Ascending aorta (tissue), 2 donors: ENCODE data around the gene BCL3. TPM values are rescaled to one million over a fixed set of nuclear protein-coding genes. Genes with fewer than 3 reads are reported as not detected.

Experiments used
- DNase-seq, 2 donors: peaks; one replicate each; pipeline ENCODE4 v3.0.0-alpha.2; 2019; ENCODE audit warnings: low spot score in 2 of 2
- H3K27ac ChIP-seq, 2 donors: fragments of 200-600 bp; sonication (generic); one replicate each; pipeline ENCODE4 v1.5.1; 2016 to 2017; ENCODE audit warnings: mild to moderate bottlenecking in 1 of 2
- H3K27me3 ChIP-seq: fragments of 200-600 bp; sonication (generic); one replicate; pipeline ENCODE4 v1.5.1; 2017
- H3K36me3 ChIP-seq, 2 donors: fragments of 200-600 bp; sonication (generic); one replicate each; pipeline ENCODE4 v1.5.1; 2016
- H3K4me1 ChIP-seq, 2 donors: fragments of 200-600 bp; sonication (generic); one replicate each; pipeline ENCODE4 v1.5.1; 2016 to 2017; ENCODE audit warnings: mild to moderate bottlenecking in 1 of 2
- H3K4me3 ChIP-seq, 2 donors: fragments of 200-600 bp; sonication (generic); one replicate each; pipeline ENCODE4 v1.5.1; 2016 to 2017; ENCODE audit warnings: mild to moderate bottlenecking in 1 of 2
- H3K9me3 ChIP-seq, 2 donors: fragments of 200-600 bp; sonication (generic); one replicate each; pipeline ENCODE4 v1.5.1; 2016
- CTCF ChIP-seq, 3 experiments: fragments of 200-600 bp in 2 of 3; fragments of 450-650 bp in 1 of 3; sonication (generic) in 2 of 3; IDR thresholded peaks; one replicate each; pipeline ENCODE4 v1.5.1; 2016 to 2019; ENCODE audit warnings: antibody characterized with exemption in 3 of 3, mild to moderate bottlenecking in 1 of 3, moderate library complexity in 1 of 3
- intact Hi-C: fragments of 100-400 bp; cut with DNase I; formaldehyde crosslinking; loops from one replicate; pipeline ENCODE4 v1.15.1; 2023
- total RNA-seq: library from RNA; depleted of rRNA; stranded (reverse); fragments of >200 nt; gene quantifications from one replicate; pipeline ENCODE4 v1.1.0, GENCODE V29; 2016

The BCL3 gene
- 66.2 TPM for total RNA-seq

- Histone ChIP-seq H3K9me3 (no peaks in the 10 kb centered on the region), H3K4me3 (peak within 1 kb of the TSS; percentile 75 to 83), H3K4me1 (peaks cover 13 to 33% of the 10 kb centered on the region in 2 donors), H3K27me3 (no peaks in the 10 kb centered on the region), H3K36me3 (peaks cover 4 to 6% of the 10 kb centered on the region in 2 donors), H3K27ac (peak within 1 kb of the TSS; percentile 82 to 85)
- peak in 1 of 2 donors; percentile 77 for DNase-seq
- no peak for TF ChIP-seq CTCF (IDR thresholded peaks at IDR 0.05)
- intact Hi-C loops: no loop called here
Observed at GRCh38 chr19:44748426-44749254, at the start of gene BCL3. TSS of gene BCL3 (plus strand) at chr19:44748708. CDS start at chr19:44748791, 83 bp downstream.

- no peaks in the 10 kb centered on the region for H3K4me1 ChIP-seq
- no peak for TF ChIP-seq CTCF (IDR thresholded peaks at IDR 0.05)
- H3K27ac ChIP-seq: no peak overlapping the region
- no peak overlapping the region for H3K4me3 ChIP-seq
- no peak for DNase-seq
- no peaks in the 10 kb centered on the region for H3K9me3 ChIP-seq
- no peaks in the 10 kb centered on the region for H3K27me3 ChIP-seq
- intact Hi-C loops: no loop called here
- H3K36me3 ChIP-seq: no peaks in the 10 kb centered on the region
Observed at GRCh38 chr19:44700547-44700946, 48.0 kb upstream of the BCL3 start.

- Histone ChIP-seq H3K27ac (no peak overlapping the region), H3K4me3 (no peak overlapping the region), H3K27me3 (no peaks in the 10 kb centered on the region), H3K36me3 (no peaks in the 10 kb centered on the region), H3K4me1 (no peaks in the 10 kb centered on the region), H3K9me3 (no peaks in the 10 kb centered on the region)
- intact Hi-C loops: no loop called here
- no peak for TF ChIP-seq CTCF (IDR thresholded peaks at IDR 0.05)
- no peak for DNase-seq
Observed at GRCh38 chr19:44701228-44701627, 47.3 kb upstream of the BCL3 start.

- TF ChIP-seq CTCF (IDR thresholded peaks at IDR 0.05): no peak
- no peak for DNase-seq
- no peak overlapping the region for H3K4me3 ChIP-seq
- no peaks in the 10 kb centered on the region for H3K9me3 ChIP-seq
- H3K27ac ChIP-seq: no peak overlapping the region
- H3K27me3 ChIP-seq: no peaks in the 10 kb centered on the region
- no peaks in the 10 kb centered on the region for H3K36me3 ChIP-seq
- H3K4me1 ChIP-seq: no peaks in the 10 kb centered on the region
- intact Hi-C loops: no loop called here
Observed at GRCh38 chr19:44702551-44703176, 45.8 kb upstream of the BCL3 start.

- no peaks in the 10 kb centered on the region for H3K4me1 ChIP-seq
- H3K27ac ChIP-seq: no peak overlapping the region
- no peaks in the 10 kb centered on the region for H3K27me3 ChIP-seq
- DNase-seq: no peak
- no peak overlapping the region for H3K4me3 ChIP-seq
- H3K36me3 ChIP-seq: no peaks in the 10 kb centered on the region
- intact Hi-C loops: no loop called here
- no peaks in the 10 kb centered on the region for H3K9me3 ChIP-seq
- no peak for TF ChIP-seq CTCF (IDR thresholded peaks at IDR 0.05)
Observed at GRCh38 chr19:44703336-44704078, 45.0 kb upstream of the BCL3 start.
